ENCODE results near the gene CHURC1.
"Not testable (repeated sequence)": the region's sequence is repeated elsewhere in the genome, so short reads cannot be mapped to it uniquely, and the experiment has no call there.

CHURC1 gene

GRCh38 chr14:64906022-64906421, 8.2 kb upstream of the CHURC1 start:
- no peak overlapping the region for H3K4me3 ChIP-seq (ENCODE audit: low read depth, low read length)

- H3K4me3 ChIP-seq (ENCODE audit: low read depth, low read length), result no peak overlapping the region
Observed at GRCh38 chr14:64910847-64911495, 3.3 kb upstream of the CHURC1 start.

- no peak overlapping the region for H3K4me3 ChIP-seq (ENCODE audit: low read depth, low read length)
Observed at GRCh38 chr14:64912261-64912660, 2.0 kb upstream of the CHURC1 start.

GRCh38 chr14:64913477-64913876, 778 bp upstream of the CHURC1 start:
- H3K4me3 ChIP-seq (ENCODE audit: low read depth, low read length), result not testable (repeated sequence)

GRCh38 chr14:64915029-64915424, 772 bp downstream of the CHURC1 start:
- peak overlapping the region; percentile 95 for H3K4me3 ChIP-seq (ENCODE audit: low read depth, low read length)

- H3K4me3 ChIP-seq (ENCODE audit: low read depth, low read length), result no peak overlapping the region
Observed at GRCh38 chr14:64915797-64916196, 1.5 kb downstream of the CHURC1 start.

DNA sequence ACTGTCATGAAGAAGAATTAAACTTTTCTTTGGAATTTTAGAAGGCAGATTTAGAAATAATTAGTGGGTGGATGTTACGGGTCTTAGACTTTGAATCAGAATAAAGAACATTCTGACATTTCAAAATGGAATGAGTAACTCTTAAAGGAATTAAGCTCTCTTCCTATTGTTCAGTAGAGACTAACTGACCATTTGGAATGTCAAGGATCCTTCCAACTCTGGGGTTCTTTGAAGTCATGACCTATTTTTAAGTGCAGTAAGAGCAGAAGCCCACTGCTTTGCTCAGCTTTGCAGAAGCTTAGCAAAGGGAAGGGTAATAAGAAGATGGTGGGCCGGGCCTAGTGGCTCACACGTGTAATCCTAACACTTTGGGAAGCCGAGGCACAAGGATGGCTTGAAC, 4.0 kb downstream of the CHURC1 start:
- no peak overlapping the region for H3K4me3 ChIP-seq (ENCODE audit: low read depth, low read length)

DNA sequence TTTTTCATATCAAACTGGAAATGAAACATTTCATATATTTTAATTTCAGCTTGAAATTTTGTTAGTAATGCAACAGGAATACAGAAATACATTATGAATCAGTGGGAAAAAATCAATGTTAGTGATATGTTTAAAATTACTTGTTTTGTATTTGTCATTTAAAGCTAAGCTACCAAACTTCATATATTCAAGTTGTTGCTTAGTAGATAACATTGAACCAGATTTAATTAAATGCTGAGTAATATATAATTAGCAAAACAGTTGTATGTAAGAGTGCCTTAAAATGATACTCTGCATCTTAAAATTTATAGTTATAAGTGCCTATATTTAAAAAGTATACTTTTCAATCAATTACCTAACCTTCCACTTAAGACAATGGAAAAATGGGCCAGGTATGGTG, 5.0 kb downstream of the CHURC1 start:
- no peak overlapping the region for H3K4me3 ChIP-seq (ENCODE audit: low read depth, low read length)

GRCh38 chr14:64919618-64920017, 5.4 kb downstream of the CHURC1 start:
- H3K4me3 ChIP-seq (ENCODE audit: low read depth, low read length), result no peak overlapping the region

- no peak overlapping the region for H3K4me3 ChIP-seq (ENCODE audit: low read depth, low read length)
Observed at GRCh38 chr14:64920465-64920864, 6.2 kb downstream of the CHURC1 start.

- H3K4me3 ChIP-seq (ENCODE audit: low read depth, low read length), result no peak overlapping the region
Observed at GRCh38 chr14:64923015-64923414, 8.8 kb downstream of the CHURC1 start.

GRCh38 chr14:64926398-64926995, 12.2 kb downstream of the CHURC1 start:
- H3K4me3 ChIP-seq (ENCODE audit: low read depth, low read length), result no peak overlapping the region

DNA sequence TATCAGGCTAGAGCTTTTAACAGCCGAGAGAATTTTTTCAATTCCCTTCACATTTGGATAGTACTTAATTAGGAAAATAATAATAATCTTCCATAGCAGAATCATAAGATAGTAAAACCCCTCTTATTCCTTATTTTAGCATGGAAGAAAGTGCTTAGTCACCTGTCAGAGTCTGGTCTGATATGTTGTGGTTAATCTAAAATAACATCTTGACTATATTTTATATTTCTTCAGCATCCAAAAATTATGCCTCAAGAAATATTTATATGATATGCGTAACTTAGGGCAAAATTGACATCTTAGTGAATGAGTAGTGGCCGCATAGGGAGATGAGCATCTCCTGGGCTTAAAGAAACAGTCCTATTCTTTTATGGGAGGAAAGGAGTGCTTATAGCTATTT, 12.8 kb downstream of the CHURC1 start:
- no peak overlapping the region for H3K4me3 ChIP-seq (ENCODE audit: low read depth, low read length)

GRCh38 chr14:64928239-64929013, 14.2 kb downstream of the CHURC1 start:
- H3K4me3 ChIP-seq (ENCODE audit: low read depth, low read length), result no peak overlapping the region

- no peak overlapping the region for H3K4me3 ChIP-seq (ENCODE audit: low read depth, low read length)
Observed at GRCh38 chr14:64929014-64929359, 14.7 kb downstream of the CHURC1 start.

GRCh38 chr14:64930085-64930843, 16.0 kb downstream of the CHURC1 start:
- no peak overlapping the region for H3K4me3 ChIP-seq (ENCODE audit: low read depth, low read length)

GRCh38 chr14:64931123-64931522, 16.9 kb downstream of the CHURC1 start:
- H3K4me3 ChIP-seq (ENCODE audit: low read depth, low read length), result no peak overlapping the region

- no peak overlapping the region for H3K4me3 ChIP-seq (ENCODE audit: low read depth, low read length)
Observed at GRCh38 chr14:64932231-64932630, 18.0 kb downstream of the CHURC1 start.

GRCh38 chr14:64934338-64934929, 20.2 kb downstream of the CHURC1 start:
- no peak overlapping the region for H3K4me3 ChIP-seq (ENCODE audit: low read depth, low read length)

- no peak overlapping the region for H3K4me3 ChIP-seq (ENCODE audit: low read depth, low read length)
Observed at GRCh38 chr14:64935508-64935907, 21.3 kb downstream of the CHURC1 start.

DNA sequence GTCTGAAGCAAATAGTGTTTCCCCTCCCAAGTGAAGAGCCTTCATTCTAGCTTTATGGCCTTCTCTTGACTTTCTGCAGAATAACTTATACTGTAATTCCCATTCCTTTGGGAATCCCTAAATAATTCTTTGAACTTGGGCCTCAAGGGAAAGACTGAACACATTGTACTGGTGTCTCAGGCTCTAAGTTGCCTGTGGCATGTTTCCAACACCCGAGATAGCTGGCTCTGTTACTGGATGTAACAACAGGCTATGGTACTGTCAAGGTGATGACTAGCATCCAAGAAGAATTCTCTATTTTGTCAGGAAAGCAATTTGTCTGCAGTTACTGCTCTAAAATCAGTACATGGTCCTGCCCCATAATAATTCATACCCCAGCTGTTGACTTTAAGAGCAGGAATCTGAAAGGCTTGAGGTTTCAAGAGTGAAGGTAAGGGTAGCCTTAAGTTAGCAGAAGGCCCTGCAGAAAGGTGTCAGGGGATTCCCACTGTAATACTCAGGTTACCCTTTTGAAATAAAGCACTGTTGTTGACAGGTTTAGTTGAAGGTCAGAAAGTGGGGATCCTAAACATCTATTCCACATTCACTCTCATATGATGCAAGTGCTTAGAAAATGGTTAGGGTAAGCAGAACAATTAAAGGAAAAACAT, 23.0 kb downstream of the CHURC1 start:
- no peak overlapping the region for H3K4me3 ChIP-seq (ENCODE audit: low read depth, low read length)
